C4-2B (cell line): ENCODE results near the gene NLRP3.

Experiments used
- CTCF ChIP-seq: fragments of 450-650 bp; conservative IDR thresholded peaks from 2 replicates; pipeline ENCODE4 v1.5.1; 2017; ENCODE audit warnings: mild to moderate bottlenecking
- ZFX ChIP-seq: fragments of 450-650 bp; IDR thresholded peaks from 2 replicates; pipeline ENCODE4 v1.6.1; 2017

DNA sequence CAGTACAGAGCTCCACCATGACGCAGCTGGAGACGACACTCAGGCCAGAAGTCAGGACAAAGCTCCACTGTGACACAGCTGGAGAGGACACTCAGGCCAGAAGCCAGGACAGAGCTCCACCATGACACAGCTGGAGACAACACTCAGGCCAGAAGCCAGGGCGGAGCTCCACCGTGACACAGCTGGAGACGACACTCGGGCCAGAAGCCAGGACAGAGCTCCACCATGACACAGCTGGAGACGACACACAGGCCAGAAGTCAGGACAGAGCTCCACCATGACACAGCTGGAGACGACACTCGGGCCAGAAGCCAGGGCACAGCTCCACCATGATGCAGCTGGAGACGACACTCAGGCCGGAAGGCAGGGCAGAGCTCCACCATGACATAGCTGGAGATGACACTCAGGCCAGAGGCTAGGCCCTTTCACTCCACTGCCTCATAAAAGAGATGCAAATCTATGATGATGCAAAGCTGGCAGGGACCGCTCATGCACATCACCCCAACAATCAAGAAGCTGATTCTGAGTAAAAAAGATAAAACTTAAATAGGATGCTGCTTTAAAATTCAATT is 55.6 kb downstream of the NLRP3 start:
- TF ChIP-seq CTCF, result no peak
- TF ChIP-seq ZFX, result no peak
